LoVo (cell line): Measurements from ENCODE around the gene ATF3.

Source experiments
- DNase-seq: peaks from one replicate; pipeline ENCODE4 v3.0.0-alpha.2; 2016; ENCODE audit warnings: low spot score

Gene ATF3

GRCh38 chr1:212608392-212608958 lies at the start of gene ATF3:
ATF3 (plus strand) TSS chr1:212608761; CDS start chr1:212615022, 6,261 bp downstream.
- peak; percentile 98 for DNase-seq

- no peak for DNase-seq
These were observed 48.6 kb upstream of the ATF3 start for GRCh38 chr1:212559929-212560328.

GRCh38 chr1:212560933-212561460 lies 47.6 kb upstream of the ATF3 start:
- DNase-seq, result no peak

GRCh38 chr1:212561501-212561931 lies 47.0 kb upstream of the ATF3 start:
- peak; percentile 29 for DNase-seq

- DNase-seq, result no peak
These were observed 45.8 kb upstream of the ATF3 start for GRCh38 chr1:212562771-212563170.

- DNase-seq, result no peak
These were observed 43.5 kb upstream of the ATF3 start for GRCh38 chr1:212565079-212565478.

- DNase-seq, result no peak
These were observed 42.8 kb upstream of the ATF3 start for GRCh38 chr1:212565571-212566305.

- peak; percentile 83 for DNase-seq
These were observed 41.8 kb upstream of the ATF3 start for GRCh38 chr1:212566522-212567479.

- no peak for DNase-seq
These were observed 40.9 kb upstream of the ATF3 start for GRCh38 chr1:212567638-212568037.

GRCh38 chr1:212568978-212569537 lies 39.5 kb upstream of the ATF3 start:
- no peak for DNase-seq

- DNase-seq, result no peak
These were observed 33.8 kb upstream of the ATF3 start for GRCh38 chr1:212574732-212575131.

- no peak for DNase-seq
These were observed 33.2 kb upstream of the ATF3 start for GRCh38 chr1:212575333-212575732.

- no peak for DNase-seq
These were observed 30.5 kb upstream of the ATF3 start for GRCh38 chr1:212578041-212578440.

- no peak for DNase-seq
These were observed 27.5 kb upstream of the ATF3 start for GRCh38 chr1:212581034-212581433.

- no peak for DNase-seq
These were observed 26.3 kb upstream of the ATF3 start for GRCh38 chr1:212582291-212582690.

- DNase-seq, result no peak
These were observed 25.5 kb upstream of the ATF3 start for GRCh38 chr1:212582808-212583615.

GRCh38 chr1:212583643-212584042 lies 24.9 kb upstream of the ATF3 start:
- DNase-seq, result no peak

GRCh38 chr1:212584092-212584886 lies 24.3 kb upstream of the ATF3 start:
- no peak for DNase-seq

- DNase-seq, result no peak
These were observed 23.4 kb upstream of the ATF3 start for GRCh38 chr1:212585210-212585609.
